ENCODE measurements around the gene DNER. TPM values are rescaled to one million over a fixed set of nuclear protein-coding genes. Genes with fewer than 3 reads are reported as not detected.
A peak's percentile ranks its signal among the peaks of the same experiment; 100 is the strongest.
"Not testable (repeated sequence)": the region's sequence is repeated elsewhere in the genome, so short reads cannot be mapped to it uniquely, and the experiment has no call there.

Gene DNER
- polyA plus RNA-seq, 1 donor: 7.5 TPM

- H3K27ac ChIP-seq (ENCODE audit: low read length); H3K27me3 ChIP-seq (ENCODE audit: control insufficient read depth, insufficient read depth, low read length); H3K4me1 ChIP-seq (ENCODE audit: control insufficient read depth, insufficient read depth, low read length); H3K36me3 ChIP-seq (ENCODE audit: control insufficient read depth, insufficient read depth, low read length); H3K9me3 ChIP-seq (ENCODE audit: control insufficient read depth, low read depth, low read length); H3K4me3 ChIP-seq (ENCODE audit: low read length); DNase-seq: not testable (repeated sequence)
- no CpG with 5 or more reads among the region's 1 CpG for WGBS (ENCODE audit: insufficient coverage, low lambda C conversion rate)
Observed at GRCh38 chr2:229693845-229694244, 20.5 kb downstream of the DNER start.

DNA sequence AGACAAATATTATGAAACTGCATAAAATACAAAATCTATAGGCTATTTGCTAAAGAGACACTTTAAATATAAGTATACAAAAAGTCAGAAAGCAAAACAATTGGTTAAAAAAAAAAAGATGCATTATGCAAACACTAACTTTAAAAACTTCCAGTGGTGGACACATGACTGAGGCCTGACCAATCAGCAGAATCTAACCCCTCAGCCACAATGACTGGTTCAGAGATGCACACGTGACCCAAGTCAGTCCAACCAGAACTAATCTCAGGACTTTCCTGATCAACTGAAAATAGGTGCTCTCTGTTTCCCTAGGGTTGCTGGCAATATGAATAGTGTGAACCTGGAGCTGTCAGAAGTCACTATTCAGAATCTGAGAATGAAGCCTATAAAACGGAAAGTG lies 22.7 kb downstream of the DNER start:
- Histone ChIP-seq H3K4me1 (ENCODE audit: control insufficient read depth, insufficient read depth, low read length) (no peaks in the 10 kb centered on the region), H3K4me3 (ENCODE audit: low read length) (no peak overlapping the region), H3K9me3 (ENCODE audit: control insufficient read depth, low read depth, low read length) (no peaks in the 10 kb centered on the region), H3K36me3 (ENCODE audit: control insufficient read depth, insufficient read depth, low read length) (no peaks in the 10 kb centered on the region), H3K27me3 (ENCODE audit: control insufficient read depth, insufficient read depth, low read length) (no peaks in the 10 kb centered on the region), H3K27ac (ENCODE audit: low read length) (no peak overlapping the region)
- WGBS (ENCODE audit: insufficient coverage, low lambda C conversion rate): 100% methylated on average over 1 of the region's 2 CpGs
- no peak for DNase-seq

GRCh38 chr2:229689307-229689839 lies 25.0 kb downstream of the DNER start:
- DNase-seq: no peak
- no peaks in the 10 kb centered on the region for H3K36me3 ChIP-seq (ENCODE audit: control insufficient read depth, insufficient read depth, low read length)
- no peak overlapping the region for H3K27ac ChIP-seq (ENCODE audit: low read length)
- no peaks in the 10 kb centered on the region for H3K4me1 ChIP-seq (ENCODE audit: control insufficient read depth, insufficient read depth, low read length)
- H3K27me3 ChIP-seq (ENCODE audit: control insufficient read depth, insufficient read depth, low read length): no peaks in the 10 kb centered on the region
- no CpG with 5 or more reads among the region's 2 CpGs for WGBS (ENCODE audit: insufficient coverage, low lambda C conversion rate)
- no peaks in the 10 kb centered on the region for H3K9me3 ChIP-seq (ENCODE audit: control insufficient read depth, low read depth, low read length)
- no peak overlapping the region for H3K4me3 ChIP-seq (ENCODE audit: low read length)

DNA sequence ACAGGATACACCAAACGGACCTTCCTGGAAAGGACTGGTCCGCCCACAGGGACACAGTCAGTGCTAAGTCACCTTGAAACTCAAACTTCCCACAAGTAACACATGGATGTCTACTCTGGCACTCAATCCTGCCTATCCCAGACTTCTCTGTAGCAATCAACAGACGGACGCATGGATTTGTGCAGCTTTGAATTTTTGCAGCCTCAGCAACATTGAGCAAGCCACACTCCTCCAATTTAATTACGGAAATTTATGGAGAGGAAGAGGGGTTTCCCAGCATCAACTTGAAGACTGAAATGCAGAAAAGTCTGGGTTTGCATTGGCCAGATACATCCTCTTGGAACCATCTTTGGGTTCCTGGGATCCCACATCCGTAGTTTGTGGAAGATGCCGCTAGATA lies 26.2 kb downstream of the DNER start:
- H3K4me1 ChIP-seq (ENCODE audit: control insufficient read depth, insufficient read depth, low read length): no peaks in the 10 kb centered on the region
- H3K9me3 ChIP-seq (ENCODE audit: control insufficient read depth, low read depth, low read length): no peaks in the 10 kb centered on the region
- no peak overlapping the region for H3K27ac ChIP-seq (ENCODE audit: low read length)
- no CpG with 5 or more reads among the region's 7 CpGs for WGBS (ENCODE audit: insufficient coverage, low lambda C conversion rate)
- DNase-seq: no peak
- no peaks in the 10 kb centered on the region for H3K36me3 ChIP-seq (ENCODE audit: control insufficient read depth, insufficient read depth, low read length)
- H3K4me3 ChIP-seq (ENCODE audit: low read length): no peak overlapping the region
- H3K27me3 ChIP-seq (ENCODE audit: control insufficient read depth, insufficient read depth, low read length): no peaks in the 10 kb centered on the region

DNA sequence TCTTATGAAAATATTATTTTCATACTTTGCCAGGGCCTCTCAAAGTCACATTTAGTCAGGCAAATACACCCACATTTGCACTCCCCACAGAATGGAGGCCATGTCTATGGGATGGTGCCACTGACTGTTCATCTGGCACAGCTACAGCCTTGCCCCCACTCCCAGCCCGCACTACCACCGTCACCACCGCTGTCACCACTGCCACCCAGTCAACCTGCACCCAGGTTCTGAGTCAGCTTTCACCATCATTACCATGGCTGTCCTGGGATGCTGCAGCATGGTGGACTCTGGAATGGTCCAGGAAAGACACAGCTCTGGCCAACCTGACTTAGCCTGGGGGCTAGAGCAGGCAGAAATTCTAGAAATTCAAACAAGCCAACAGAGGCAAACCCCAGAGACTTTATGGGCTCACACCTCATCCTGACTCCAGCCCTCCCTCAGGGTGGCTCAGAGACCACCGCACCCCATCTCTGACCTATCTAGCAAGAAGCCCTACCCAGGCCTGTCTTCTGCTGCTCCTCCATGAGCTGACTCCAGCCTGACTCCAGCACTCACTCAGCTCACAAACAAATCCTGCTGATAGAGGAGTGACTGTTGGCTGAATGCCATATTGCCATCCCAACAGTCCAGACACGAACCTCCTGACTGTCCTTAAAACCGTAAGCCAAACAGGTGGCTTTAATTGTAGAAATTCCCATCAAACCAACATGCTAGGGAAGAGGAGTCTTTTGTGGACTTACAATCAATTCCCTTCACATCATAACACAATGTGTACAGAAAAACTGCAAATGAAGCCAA lies 28.0 kb downstream of the DNER start:
- H3K27ac ChIP-seq (ENCODE audit: low read length): no peak overlapping the region
- no peaks in the 10 kb centered on the region for H3K4me1 ChIP-seq (ENCODE audit: control insufficient read depth, insufficient read depth, low read length)
- no peak for DNase-seq
- H3K4me3 ChIP-seq (ENCODE audit: low read length): no peak overlapping the region
- no peaks in the 10 kb centered on the region for H3K27me3 ChIP-seq (ENCODE audit: control insufficient read depth, insufficient read depth, low read length)
- no CpG with 5 or more reads among the region's 6 CpGs for WGBS (ENCODE audit: insufficient coverage, low lambda C conversion rate)
- no peaks in the 10 kb centered on the region for H3K9me3 ChIP-seq (ENCODE audit: control insufficient read depth, low read depth, low read length)
- no peaks in the 10 kb centered on the region for H3K36me3 ChIP-seq (ENCODE audit: control insufficient read depth, insufficient read depth, low read length)

GRCh38 chr2:229684942-229685562 lies 29.3 kb downstream of the DNER start:
- DNase-seq: no peak
- Histone ChIP-seq H3K27me3 (ENCODE audit: control insufficient read depth, insufficient read depth, low read length) (no peaks in the 10 kb centered on the region), H3K4me3 (ENCODE audit: low read length) (no peak overlapping the region), H3K36me3 (ENCODE audit: control insufficient read depth, insufficient read depth, low read length) (no peaks in the 10 kb centered on the region), H3K4me1 (ENCODE audit: control insufficient read depth, insufficient read depth, low read length) (no peaks in the 10 kb centered on the region), H3K27ac (ENCODE audit: low read length) (no peak overlapping the region), H3K9me3 (ENCODE audit: control insufficient read depth, low read depth, low read length) (no peaks in the 10 kb centered on the region)
- 59% methylated on average over 3 of the region's 6 CpGs for WGBS (ENCODE audit: insufficient coverage, low lambda C conversion rate)

- H3K4me1 ChIP-seq (ENCODE audit: control insufficient read depth, insufficient read depth, low read length): no peaks in the 10 kb centered on the region
- H3K27me3 ChIP-seq (ENCODE audit: control insufficient read depth, insufficient read depth, low read length): no peaks in the 10 kb centered on the region
- H3K36me3 ChIP-seq (ENCODE audit: control insufficient read depth, insufficient read depth, low read length): no peaks in the 10 kb centered on the region
- no peak for DNase-seq
- H3K9me3 ChIP-seq (ENCODE audit: control insufficient read depth, low read depth, low read length): no peaks in the 10 kb centered on the region
- H3K4me3 ChIP-seq (ENCODE audit: low read length): no peak overlapping the region
- WGBS (ENCODE audit: insufficient coverage, low lambda C conversion rate): 93% methylated on average over 2 of the region's 4 CpGs
- no peak overlapping the region for H3K27ac ChIP-seq (ENCODE audit: low read length)
Observed at GRCh38 chr2:229679393-229680125, 34.8 kb downstream of the DNER start.

DNA sequence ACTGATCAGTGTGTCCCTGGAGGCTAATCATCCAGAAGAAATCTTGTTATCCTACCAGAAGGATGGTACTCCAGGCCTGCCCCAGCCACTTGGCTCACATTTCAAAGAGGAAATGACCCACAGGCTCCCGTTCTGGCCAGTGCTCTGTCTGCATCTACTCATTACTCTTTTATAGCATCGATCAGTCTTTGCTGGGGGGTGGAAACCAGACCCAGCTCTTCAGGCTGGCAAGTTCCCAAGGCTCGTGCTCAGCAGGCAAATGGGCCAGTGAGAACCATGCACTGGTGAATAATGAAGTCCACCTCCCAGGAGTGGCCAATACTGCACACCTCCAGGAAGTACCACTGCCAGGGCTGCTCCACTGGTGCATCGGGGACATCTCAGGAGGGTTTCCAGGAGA lies 38.8 kb downstream of the DNER start:
- Histone ChIP-seq H3K4me3 (ENCODE audit: low read length) (no peak overlapping the region), H3K27ac (ENCODE audit: low read length) (no peak overlapping the region), H3K9me3 (ENCODE audit: control insufficient read depth, low read depth, low read length) (no peaks in the 10 kb centered on the region), H3K36me3 (ENCODE audit: control insufficient read depth, insufficient read depth, low read length) (no peaks in the 10 kb centered on the region), H3K27me3 (ENCODE audit: control insufficient read depth, insufficient read depth, low read length) (no peaks in the 10 kb centered on the region), H3K4me1 (ENCODE audit: control insufficient read depth, insufficient read depth, low read length) (no peaks in the 10 kb centered on the region)
- DNase-seq: peak; percentile 3
- no CpG with 5 or more reads among the region's 4 CpGs for WGBS (ENCODE audit: insufficient coverage, low lambda C conversion rate)

GRCh38 chr2:229674830-229675530 lies 39.4 kb downstream of the DNER start:
- H3K4me1 ChIP-seq (ENCODE audit: control insufficient read depth, insufficient read depth, low read length): no peaks in the 10 kb centered on the region
- H3K9me3 ChIP-seq (ENCODE audit: control insufficient read depth, low read depth, low read length): no peaks in the 10 kb centered on the region
- no peak for DNase-seq
- no CpG with 5 or more reads among the region's 6 CpGs for WGBS (ENCODE audit: insufficient coverage, low lambda C conversion rate)
- H3K27ac ChIP-seq (ENCODE audit: low read length): no peak overlapping the region
- H3K4me3 ChIP-seq (ENCODE audit: low read length): no peak overlapping the region
- no peaks in the 10 kb centered on the region for H3K36me3 ChIP-seq (ENCODE audit: control insufficient read depth, insufficient read depth, low read length)
- H3K27me3 ChIP-seq (ENCODE audit: control insufficient read depth, insufficient read depth, low read length): no peaks in the 10 kb centered on the region

DNA sequence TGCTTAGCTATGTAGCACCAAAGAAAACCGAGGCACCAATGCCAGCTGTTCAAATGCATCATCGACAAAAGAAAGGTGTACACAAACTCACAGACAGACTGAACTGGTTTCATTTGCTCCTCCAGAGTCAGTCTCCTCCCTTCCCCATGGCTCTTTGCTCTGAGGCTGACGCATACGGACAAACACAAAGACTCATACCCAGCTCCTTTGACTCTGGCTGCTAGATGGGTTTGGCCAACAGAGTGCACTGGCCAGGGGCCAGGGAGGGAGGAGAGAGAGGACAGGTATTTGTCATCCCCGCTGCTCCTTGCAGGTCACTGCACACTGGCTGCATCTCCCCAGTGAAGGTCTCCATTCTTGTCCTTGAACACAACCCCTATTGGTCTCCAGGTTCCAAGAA lies 40.7 kb downstream of the DNER start:
- no peak overlapping the region for H3K27ac ChIP-seq (ENCODE audit: low read length)
- no peaks in the 10 kb centered on the region for H3K4me1 ChIP-seq (ENCODE audit: control insufficient read depth, insufficient read depth, low read length)
- no peaks in the 10 kb centered on the region for H3K27me3 ChIP-seq (ENCODE audit: control insufficient read depth, insufficient read depth, low read length)
- H3K4me3 ChIP-seq (ENCODE audit: low read length): no peak overlapping the region
- H3K9me3 ChIP-seq (ENCODE audit: control insufficient read depth, low read depth, low read length): no peaks in the 10 kb centered on the region
- DNase-seq: no peak
- no CpG with 5 or more reads among the region's 5 CpGs for whole genome bisulfite sequencing (ENCODE audit: insufficient coverage, low lambda C conversion rate)
- H3K36me3 ChIP-seq (ENCODE audit: control insufficient read depth, insufficient read depth, low read length): no peaks in the 10 kb centered on the region
